ENCODE data around the gene ARHGEF3.

DNA sequence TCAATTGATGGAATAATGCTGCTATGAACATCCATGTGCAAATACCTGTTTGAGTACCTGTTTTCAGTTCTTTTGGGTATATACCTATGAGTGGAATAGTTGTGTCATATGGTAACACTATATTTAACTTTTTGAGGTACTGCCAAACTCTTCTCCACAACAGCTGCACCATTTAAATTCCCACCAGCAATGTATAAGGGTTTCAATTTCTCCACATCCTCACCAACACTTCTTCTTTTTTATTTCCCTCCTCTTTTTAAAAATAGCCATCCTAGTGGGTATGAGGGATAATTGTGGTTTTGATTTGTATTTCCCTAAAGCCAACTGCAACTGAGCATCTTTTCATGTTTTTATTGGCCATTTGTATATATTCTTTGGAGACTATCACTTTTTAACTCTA, 31.3 kb upstream of the ARHGEF3 start:
- TF ChIP-seq L3MBTL2 (conservative IDR thresholded peaks at IDR 0.05) (no peak), BHLHE40 (IDR thresholded peaks at IDR 0.05; ENCODE audit: borderline replicate concordance) (no peak), FOXA1 (IDR thresholded peaks at IDR 0.05) (no peak), ELF4 (IDR thresholded peaks at IDR 0.05) (no peak), FOXK2 (IDR thresholded peaks at IDR 0.05) (no peak), HDGF (IDR thresholded peaks at IDR 0.05; ENCODE audit: borderline replicate concordance) (no peak), ARNT (IDR thresholded peaks at IDR 0.05) (no peak), LEF1 (IDR thresholded peaks at IDR 0.05; ENCODE audit: borderline replicate concordance) (no peak), SP1 (IDR thresholded peaks at IDR 0.05) (no peak), TARDBP (IDR thresholded peaks at IDR 0.05) (no peak)
